GM18502 (cell line): ENCODE results near the gene DOCK2.
"Not testable (repeated sequence)": the region's sequence is repeated elsewhere in the genome, so short reads cannot be mapped to it uniquely, and the experiment has no call there.

Experiments
- ATAC-seq: cut with Tn5 transposase; IDR thresholded peaks from one replicate; pipeline ENCODE4 v1.9.1; 2021; ENCODE audit warnings: mild to moderate bottlenecking; ENCODE audit not compliant: unreplicated experiment, poor library complexity

DOCK2 gene

DNA sequence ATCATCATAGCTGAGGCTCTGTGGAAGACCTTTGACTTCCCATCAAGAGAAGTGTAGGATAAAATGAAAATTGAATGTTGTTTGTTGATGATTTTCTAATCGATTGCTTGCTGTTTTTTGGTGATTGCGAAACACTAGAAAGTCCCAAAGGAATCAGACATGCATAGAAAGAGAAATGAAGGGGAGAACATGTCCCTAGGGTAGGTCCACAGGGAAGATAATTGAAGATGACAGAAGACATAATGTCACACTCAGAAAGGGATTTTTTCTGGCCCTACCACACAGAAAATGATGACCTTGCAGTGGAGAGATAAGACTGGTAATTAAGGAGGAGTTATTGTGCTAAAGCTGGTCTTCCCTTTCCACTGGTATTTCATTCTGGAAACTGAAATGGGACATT lies 280.4 kb downstream of the DOCK2 start:
- no peak for ATAC-seq

DNA sequence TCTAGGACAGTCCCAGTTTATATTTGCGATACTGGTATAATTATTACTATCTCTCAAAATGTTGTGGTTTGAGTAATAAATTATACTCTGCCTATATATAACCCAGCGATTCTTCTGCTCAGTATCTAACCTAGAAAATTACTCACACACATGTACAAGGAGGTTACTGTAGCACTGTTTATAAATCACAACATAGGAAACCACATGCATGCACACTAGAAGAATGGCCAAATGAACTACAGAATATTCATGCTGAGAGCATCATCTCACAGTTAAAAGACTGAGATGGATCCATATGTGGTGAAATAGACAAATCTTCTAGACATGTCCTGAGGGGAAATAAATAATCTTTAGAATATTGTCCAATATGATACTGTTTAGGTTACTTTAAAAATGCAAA lies 281.2 kb downstream of the DOCK2 start:
- ATAC-seq: no peak

DNA sequence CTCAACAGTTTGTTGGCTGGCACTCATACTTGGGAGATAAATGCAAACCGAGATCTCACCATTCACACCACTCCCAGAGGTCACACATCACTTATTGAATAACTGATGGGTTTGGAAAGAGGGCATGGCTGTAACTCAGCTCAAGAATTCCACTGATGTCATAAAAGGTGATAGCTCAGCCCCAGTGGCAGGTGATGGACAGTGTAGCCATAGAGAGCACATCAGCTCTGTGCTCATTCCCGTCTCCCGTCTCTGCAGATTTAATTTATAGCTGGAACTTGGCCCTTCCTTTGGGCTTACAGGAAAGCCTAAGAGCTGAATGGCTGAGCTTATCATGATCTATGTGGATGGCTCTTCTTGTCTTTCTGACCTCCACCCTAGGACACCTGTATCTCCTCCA lies 283.4 kb downstream of the DOCK2 start:
- ATAC-seq: no peak

DNA sequence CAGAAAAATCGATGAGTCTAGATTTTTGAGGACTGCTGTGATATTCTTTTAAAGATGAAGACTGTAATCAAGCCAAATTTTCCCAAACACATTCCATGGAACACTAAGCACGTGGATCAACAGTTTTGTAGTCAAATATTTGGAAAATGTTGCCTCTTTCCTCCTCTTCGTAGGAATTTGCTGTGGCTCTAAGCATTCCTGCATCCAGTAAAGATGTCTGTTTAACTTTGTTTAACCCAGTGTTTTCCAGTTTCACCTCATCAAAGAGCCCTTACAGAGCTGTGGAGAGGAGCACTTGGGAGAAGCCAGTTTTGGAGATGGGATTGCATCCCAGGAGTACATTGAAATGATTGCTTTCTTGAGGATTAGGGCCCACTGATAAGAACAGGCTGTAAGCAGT lies 284.3 kb downstream of the DOCK2 start:
- no peak for ATAC-seq

DNA sequence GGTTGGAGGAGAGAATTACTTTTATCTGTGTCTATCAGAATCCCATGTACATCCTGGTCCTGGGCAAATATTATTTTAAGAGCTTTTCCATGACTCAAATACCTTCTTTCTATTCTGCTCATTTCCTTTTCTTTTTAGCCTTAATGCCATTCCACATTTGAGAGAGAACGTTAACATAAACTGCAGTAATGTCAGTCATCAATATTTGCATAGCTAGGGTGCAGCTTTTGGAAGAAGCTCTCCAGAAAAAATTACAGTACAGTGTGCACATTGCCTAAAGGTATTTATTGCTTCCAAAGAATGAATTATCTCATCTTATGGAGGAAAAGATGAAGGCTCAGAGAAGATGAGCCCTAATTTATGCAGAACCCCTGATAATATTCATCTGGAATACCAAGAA lies 284.9 kb downstream of the DOCK2 start:
- ATAC-seq: no peak

DNA sequence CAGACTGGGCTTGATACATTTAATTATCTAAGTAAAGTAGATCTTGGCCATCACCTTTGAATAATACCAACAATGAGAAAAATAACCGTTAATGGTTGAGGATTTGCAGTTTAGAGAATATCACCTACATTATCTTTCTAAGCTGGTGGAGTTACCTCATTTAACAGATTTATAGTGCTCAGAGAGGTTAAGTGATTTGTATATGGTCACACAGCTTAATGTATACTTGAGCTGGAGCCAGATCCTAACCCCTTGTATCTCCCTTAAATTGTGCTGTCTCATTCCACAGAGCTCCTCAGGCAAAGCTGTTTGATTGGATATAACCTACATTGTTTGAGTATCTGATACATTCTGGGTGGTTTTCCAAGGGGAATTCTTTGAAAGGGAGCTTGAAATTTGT lies 285.4 kb downstream of the DOCK2 start:
- no peak for ATAC-seq

DNA sequence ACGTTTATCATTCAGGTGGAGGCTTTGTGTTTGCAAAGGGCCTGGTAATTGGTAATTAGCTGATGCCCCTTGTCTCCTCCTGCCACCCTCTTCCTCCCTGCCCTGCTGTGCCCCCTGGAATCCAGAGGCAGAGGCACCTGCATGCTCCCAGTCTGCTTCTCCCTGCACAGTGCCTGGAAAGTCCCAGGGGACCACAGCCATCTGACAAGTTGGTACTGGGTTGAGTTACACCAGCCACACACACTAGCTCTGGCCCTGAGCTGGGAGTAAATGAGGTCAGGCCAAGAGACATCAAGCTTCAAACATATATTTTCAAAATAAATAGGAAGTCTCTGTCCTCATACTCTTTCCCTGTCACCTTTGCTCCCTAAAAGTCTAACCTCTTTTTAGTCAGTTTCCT lies 286.9 kb downstream of the DOCK2 start:
- ATAC-seq: peak; percentile 80

DNA sequence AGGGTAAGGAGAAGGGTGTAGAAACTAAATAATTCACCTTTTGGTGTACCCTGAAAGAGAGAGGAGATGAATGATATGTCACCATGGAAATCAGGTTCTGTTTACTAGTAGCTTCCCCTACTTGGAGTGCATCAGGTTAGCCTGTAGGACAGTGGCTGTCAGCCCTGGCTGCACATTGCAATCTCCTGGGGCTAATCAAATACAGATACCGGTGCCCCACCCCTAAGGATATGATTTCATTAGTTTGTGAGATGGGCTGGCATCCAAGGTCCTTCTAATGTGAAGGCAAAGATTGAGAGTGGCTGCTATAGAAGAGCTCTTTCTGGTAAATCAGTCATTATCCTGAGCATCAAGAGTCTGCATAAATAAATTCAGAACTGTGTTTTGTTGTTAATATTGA lies 296.1 kb downstream of the DOCK2 start:
- no peak for ATAC-seq

DNA sequence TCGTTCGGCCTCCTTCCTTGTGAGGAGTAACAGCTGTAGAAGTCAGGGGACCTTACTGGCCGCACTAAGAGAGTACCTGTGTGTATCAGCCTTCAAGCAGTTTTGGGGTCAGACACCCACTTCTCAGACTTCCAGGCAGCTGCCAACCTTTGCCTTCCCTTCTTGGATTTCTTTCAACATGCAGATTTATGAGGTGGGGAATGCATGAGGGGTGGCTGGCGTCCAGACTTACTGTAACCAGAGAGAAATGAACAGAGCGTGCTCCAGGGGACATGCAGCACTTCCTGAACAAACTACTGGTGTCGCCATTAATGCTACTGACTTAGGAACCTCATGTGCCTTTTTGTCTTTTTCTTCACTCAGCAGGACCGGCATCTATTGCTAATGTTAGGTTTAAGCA lies 296.5 kb downstream of the DOCK2 start:
- no peak for ATAC-seq

DNA sequence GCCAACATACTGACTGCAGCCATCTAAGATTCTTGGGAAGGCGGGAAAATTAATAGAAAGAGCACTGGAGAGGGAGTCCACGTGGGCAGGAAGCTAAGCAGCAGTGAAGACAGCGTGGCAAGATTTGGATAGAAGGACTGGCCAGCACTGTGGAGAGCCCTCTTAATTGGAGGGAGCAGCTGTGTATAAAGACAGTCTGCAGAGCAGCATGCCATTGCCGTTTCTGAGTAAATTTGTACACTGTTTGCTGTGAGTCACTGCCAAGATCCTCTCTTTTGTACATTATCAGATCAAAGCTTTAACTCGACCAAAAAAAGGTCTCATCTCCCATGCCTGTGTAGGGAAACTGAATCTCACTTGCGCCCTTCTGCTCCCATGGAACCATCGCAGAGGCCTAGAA lies 297.9 kb downstream of the DOCK2 start:
- no peak for ATAC-seq

DNA sequence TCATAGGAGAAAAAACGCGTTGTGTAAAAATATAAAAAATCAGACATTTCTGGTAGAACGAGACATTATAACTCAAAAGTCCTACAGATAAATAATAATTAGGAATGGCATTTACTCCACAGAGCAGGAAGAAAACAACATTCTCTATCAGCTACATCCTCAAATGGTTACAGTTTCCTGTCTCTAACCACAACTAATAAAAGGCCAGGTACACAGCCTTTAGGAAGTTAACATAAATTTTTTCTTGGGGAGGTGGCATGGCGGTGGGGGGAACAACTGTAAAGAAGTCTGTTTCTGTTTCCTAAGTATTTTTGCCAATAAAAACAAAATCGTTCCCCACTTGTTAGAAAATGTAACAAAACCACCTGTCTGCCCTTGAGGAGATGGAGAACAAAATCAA lies 298.7 kb downstream of the DOCK2 start:
- ATAC-seq: no peak

DNA sequence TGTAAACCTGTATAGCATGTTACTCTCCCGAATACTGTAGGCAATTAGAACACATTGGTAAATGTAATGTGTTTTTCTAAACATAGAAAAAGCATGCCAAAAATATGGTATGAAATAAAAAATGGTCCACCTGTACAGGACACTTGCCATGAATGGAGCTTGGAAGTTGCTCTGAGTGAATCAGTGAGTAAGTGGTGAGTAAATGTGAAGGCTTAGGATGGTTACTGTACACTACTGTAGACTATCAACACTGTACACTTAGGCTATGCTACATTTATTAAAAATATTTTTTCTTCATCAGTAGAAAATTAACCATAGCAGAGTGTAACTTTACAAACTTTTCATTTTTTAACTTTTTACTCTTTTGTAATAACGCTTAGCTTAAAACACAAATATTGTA lies 301.4 kb downstream of the DOCK2 start:
- no peak for ATAC-seq

DNA sequence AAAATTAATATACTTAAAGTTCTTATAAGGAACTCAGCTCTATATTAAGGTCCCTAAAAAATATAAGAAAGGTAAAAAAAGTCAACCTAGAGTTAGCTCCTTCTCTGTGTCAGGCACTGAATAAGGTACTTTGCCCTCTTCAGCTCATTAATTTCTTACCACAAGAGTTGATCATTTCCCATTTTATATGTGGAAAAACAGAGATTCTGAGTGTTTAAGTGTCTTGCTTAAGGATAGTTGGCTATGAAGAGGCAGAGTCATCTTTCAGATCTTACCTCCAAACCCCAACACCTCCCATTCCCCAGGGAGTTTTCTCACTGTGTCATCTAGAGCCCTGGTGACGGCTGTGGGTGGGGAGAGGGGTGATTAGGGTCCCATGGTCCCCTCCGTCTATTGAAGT lies 302.7 kb downstream of the DOCK2 start:
- no peak for ATAC-seq

DNA sequence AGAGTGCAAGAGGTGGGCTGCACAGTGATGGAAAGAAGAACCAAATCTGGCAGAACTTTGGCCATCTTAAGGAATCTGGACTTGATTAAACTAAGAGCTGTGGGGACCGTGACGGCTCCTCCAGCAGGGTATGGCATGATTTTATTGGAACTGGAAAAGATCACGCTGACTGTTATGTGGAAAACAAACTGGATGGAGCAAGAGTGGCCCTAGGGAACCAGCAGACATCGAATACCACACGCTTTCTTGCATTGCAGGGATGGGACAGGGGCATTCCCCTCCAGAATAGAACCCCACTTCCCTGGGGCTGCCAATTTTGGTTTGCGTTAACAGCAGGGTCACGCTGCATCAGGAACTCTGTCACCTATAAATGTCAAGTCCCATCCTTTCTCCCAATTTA lies 304.5 kb downstream of the DOCK2 start:
- ATAC-seq: no peak

DNA sequence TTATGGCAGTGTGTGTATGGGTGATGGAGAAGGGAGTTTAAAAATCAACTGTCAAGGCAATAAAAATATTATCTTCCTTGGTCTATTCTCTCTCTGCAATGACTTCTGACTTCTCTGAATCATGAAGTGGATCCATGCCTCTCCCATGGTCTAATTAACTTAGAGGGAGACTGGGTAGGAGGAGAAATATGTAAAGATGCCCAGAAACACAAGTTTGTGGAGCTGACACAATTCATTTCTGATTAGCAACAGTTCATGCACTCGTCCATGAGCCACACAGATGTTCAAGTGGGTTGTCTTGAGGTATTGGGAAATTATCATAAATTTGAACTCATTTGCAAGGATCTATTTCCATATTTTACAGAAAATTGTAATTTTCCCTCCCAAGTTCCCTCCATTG lies 305.1 kb downstream of the DOCK2 start:
- no peak for ATAC-seq

DNA sequence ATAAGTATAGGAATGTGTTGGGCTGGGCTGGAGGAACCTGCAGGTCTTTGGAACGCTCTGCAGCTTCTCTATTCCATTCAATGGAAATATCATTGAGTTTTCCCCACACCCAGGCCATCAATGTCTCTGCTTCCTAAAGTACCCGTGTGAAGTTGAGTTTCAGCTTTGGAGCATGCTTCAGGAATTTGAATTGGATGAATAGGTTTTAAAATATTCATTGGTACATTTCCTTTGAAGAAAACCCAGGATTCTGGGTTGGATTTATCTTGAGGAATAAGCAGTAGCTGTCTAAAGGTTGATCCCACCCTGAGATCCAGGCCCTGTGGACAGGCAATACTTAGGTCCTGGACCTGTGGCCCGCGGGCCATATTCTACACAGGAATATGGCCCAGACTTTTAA lies 306.0 kb downstream of the DOCK2 start:
- ATAC-seq: no peak

DNA sequence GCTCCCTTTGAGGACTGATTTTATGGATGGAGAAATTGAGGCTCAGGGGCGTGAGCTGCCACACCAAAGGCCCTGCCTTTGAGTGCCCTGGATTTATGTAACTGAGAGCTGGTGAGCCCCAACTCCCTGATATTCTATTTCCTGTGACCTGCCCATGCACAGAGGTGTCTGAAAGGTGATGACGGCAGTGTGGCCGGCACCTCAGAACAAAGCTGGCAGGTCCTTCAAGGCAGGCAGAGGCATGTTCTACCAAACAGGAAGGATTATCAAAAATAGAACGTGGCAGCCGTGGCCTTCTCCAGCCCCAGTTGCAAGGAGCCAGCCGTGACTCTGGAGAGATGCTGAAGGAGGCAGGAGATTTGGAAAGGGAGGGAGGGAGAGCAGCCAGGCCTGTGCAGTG lies 307.0 kb downstream of the DOCK2 start:
- no peak for ATAC-seq

DNA sequence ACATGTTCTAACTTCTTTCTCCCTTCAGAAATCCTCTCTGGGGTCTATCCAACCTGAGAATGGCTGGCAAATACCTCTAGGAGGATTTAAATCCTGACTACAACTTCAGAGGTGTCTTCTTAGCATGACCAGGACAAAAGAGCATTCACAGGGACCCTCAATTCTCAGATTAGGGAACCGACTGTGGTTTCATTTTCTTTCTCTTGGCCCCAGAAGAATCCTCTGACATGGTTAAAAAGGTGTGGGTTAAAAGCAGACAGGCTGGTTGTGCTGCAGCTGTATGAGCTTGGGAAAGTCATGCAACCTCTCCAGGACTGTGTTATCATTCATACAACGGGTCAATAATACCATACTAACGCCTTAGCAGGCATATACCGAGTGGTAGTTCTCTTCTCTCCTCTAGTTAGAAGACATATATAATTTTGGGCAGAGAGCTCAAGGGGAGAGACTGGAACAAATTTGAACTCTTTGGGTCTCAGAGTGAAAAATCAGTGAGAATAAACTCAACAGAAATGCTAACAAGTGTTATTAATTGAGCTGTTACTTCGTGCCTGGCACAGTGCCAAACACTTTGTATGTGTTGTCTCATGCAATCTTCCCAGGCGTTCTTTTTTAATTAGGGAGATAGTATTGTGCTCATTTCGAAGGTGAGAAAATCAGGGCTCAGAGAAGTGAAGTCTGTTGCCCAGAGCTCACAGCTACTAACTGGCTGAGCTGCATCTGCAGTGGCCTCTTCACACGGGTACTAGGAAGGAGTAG lies 308.0 kb downstream of the DOCK2 start:
- no peak for ATAC-seq

DNA sequence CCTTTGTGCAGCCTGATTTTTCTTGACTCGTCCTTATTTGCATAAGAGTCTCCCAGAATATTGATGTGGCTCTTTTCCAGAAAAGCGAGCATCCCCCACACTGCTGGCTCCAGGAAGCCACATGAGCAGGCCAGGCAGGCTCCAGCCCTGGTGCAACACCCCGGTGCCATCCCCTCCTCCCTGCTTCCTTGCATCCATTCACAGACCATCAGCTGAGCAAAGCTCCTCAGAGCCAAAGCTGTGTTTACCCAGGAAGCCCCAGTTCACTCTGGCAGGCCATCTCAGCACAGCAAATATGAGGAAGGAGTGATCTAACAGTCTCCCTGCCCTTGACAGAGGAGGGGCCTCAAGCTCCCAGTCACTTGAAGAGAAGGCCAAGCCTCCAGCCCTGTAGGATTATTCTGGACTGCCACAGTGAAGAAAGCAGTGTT lies 308.8 kb downstream of the DOCK2 start:
- no peak for ATAC-seq

DNA sequence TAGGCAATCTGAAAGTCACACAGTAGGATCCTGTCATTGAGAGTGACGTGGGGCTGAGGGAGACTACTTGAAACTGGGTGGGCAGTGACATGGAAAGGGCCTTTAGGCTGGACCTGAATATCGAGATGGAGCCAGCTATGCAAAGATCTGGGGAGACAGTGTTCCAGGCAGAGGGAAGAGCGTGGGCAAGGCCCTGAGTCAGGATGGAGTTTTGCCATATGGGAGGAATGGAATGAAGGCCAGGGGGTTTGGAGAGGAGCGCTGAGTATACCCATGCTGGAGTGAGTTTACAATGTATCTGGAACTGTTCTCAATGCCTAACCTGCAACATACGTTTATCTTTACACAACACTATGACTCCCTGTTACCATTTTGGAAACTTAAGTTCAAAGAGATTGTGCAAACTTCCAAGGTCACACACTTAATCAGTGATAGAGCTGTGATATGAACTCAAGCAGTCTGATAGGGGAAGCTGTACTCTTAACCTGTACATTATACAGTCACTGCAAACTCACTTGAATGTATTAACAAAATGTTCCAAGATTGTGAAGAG lies 309.7 kb downstream of the DOCK2 start:
- ATAC-seq: no peak

DNA sequence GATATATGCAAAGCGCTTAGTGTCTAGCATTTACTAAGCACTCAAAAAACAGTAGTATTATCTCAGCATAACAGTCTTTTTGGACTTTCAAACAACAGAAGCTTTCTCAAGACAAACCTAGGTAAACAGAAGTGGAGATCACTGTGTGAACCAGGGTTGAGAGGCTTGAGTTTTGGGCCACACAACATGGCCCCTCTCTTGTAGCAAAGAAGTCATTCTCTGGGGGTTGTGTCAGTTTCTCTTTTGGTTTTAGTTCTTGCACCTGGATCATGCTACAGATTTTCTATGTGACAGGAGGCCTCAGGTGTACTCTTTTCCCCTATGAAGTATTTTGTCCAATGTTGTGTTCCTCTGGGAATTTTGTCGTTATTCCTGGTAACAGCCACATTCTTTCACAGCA lies 313.3 kb downstream of the DOCK2 start:
- no peak for ATAC-seq

DNA sequence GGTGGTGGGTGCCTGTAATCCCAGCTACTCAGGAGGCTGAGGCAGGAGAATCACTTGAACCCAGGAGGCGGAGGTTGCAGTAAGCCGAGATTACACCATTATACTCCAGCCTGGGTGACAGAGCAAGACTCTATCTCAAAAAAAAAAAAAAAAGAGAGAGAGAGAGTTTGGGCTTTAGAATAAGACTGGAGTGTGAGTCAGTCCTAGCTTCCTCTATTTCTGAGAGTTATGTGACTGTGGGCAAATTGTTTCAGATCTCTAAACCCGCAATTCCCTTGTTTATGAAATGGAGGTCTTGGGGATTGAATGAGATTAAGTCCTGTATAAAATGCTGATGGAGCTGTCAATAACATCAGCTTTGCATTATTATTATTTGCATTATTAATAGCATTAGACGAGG lies 316.1 kb downstream of the DOCK2 start:
- not testable (repeated sequence) for ATAC-seq
